ENCODE results near the gene NR6A1.

NR6A1 gene

GRCh38 chr9:124730772-124731171 is 40.3 kb downstream of the NR6A1 start:
- in situ Hi-C loops (cut with MboI; ENCODE audit: low sequenced_read_pairs), result no loop called here

DNA sequence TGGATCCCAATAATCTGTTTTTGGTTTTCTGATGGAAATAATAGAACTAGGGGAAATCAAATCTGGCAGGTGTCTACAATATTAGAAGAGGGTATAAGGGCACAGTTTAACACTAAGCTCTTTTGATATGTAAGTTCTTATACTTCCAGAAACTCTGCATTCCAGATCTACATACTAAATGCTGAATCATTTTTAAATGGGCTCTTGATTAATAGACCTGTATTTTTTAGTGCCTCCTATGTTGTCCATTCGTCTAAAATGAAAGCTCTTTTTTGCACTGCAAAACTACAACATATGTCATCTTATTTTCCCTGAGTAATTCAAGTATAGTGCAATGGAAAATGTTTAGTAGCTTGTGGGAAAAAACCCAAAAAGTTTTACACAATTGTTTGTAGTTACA is 44.2 kb downstream of the NR6A1 start:
- in situ Hi-C loops (cut with MboI; ENCODE audit: low sequenced_read_pairs), result no loop called here

DNA sequence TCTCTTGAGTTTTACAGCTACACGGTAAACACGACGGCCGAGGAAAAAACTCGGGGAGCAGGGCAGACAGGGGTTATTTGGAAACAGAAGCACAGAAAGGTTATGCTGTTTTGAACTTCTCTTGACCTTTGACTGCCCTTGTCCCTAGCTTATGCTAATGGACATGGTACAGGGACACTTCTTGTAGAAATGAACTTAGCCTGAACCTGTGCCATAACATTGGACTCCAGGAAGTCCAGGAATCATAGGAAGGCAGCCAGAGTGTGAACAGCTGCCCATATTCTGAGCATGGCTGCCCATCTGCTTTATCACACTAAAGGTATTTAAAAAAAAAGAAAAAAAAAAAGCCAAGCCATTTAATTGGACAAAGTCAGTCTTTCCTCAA is 46.1 kb downstream of the NR6A1 start:
- in situ Hi-C loops (cut with MboI; ENCODE audit: low sequenced_read_pairs), result no loop called here

GRCh38 chr9:124724415-124725067 is 46.6 kb downstream of the NR6A1 start:
- in situ Hi-C loops (cut with MboI; ENCODE audit: low sequenced_read_pairs), result no loop called here

DNA sequence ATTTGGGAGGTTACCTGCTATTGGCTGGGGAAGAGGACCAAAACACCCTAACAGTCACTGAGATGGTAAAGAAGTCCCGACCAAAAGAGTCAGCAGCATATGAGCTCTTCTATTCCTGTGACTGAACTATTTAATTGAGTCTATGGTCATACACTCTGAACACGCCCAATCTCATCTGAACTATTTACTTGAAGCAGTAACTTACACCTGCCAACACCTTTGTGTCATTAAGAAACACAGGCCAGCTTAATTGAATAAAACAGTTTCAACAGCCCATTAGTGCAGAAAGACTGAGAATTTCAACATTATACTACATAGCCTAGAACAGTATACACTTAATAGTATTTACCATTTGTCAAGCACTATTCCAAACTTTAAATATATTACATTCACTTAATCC is 47.8 kb downstream of the NR6A1 start:
- in situ Hi-C loops (cut with MboI; ENCODE audit: low sequenced_read_pairs), result no loop called here

DNA sequence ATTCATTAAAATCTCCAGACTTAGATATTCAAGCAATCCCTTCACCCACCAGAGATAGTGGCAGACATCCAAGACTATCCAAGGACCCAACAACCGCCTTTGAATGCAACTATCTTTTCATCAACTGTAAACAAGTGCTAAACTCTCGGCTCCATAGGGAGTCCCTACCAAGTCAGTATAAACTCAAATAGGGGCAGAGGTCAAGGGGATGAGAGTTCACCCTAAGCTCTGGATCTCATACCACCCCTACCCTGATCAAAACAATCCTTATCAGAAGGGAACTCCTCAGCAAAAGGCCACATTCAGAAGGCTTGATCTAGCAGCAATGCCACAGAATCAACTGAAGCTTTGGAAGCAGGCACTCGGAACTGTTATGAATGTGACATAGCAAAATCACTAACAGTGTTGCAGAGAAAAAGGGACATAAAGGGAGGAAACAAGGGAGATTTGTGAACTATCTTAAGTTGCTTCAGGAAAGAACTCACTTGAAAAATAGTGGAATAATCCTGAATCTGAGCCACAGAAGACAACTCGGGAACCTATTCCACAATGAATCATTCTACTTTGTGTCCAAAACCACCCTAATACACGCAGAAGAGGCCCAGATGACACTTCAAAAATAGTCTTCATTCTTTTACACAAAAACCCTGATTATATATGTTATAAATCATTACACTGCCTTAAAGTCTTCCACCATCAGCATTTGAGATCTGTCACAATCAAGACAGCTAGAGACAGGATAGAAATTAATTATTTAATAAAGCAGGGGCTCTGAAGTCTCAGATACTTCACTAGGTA is 49.8 kb downstream of the NR6A1 start:
- in situ Hi-C loops (cut with MboI; ENCODE audit: low sequenced_read_pairs), result no loop called here

DNA sequence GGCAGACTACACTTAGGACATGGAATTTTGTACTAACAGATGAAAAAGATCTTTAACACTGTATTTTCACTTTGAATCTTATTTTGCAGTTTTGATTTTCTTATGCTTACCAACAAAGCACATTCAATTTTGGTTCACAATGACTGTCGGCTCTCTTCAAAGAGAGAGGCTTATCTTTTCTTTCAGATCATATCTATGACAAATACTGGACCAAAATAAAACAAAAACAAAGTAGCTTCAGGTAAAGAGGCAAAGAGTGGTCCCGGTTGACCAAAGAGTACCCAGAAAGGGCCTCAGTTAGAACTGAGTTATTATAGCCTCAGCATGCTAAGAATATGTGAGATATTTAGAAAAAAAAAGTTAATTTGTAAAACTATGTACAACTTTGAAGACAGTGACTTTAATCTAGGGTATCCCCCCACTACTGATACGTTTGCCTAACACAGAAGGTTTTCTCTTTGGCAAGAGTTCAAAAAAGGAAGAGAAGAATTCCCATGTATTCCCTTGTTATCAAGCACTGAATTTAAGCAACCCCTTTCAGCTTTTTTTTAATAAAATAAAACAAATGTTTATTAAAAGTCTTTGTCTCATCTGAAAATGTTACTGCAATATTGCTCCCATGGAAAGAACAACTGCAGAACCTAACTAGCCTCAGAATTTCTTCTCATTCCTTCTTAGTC is 50.5 kb downstream of the NR6A1 start:
- in situ Hi-C loops (cut with MboI; ENCODE audit: low sequenced_read_pairs), result no loop called here

DNA sequence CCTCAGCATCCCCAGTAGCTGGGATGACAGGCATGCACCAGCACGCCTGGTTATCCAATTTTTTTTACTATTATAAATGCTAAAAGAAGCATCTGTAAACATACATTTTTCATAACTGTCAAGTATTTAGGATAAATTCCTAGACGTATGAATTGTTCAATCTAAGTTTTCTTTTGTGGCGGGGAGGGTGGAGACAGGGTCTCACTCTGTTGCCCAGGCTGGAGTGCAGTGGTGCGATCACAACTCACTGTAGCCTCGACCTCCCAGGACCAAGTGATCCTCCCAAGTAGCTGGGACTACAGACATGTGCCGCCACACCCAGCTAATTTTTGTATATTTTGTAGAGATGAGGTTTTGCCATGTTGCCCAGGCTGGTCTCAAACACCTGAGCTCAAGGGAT is 52.2 kb downstream of the NR6A1 start:
- in situ Hi-C loops (cut with MboI; ENCODE audit: low sequenced_read_pairs), result no loop called here

DNA sequence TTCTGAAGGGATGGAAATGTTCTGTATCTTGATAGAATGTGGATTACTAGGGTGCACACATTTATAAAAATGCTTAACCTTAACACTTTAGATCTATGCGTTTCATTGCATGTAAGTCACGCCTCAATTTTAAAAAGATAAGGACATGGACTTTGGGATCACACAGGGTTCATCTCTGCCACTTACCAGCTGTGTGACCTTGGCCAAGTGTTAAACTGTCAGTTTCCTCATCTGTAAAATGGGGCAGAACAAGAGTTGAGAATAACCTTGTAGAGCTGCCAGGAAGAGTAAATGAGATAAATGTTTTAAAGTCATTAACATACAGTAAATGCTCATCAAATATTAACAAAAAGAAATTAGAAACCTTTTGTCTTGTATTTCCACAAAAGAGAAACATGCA is 53.5 kb downstream of the NR6A1 start:
- in situ Hi-C loops (cut with MboI; ENCODE audit: low sequenced_read_pairs), result no loop called here

DNA sequence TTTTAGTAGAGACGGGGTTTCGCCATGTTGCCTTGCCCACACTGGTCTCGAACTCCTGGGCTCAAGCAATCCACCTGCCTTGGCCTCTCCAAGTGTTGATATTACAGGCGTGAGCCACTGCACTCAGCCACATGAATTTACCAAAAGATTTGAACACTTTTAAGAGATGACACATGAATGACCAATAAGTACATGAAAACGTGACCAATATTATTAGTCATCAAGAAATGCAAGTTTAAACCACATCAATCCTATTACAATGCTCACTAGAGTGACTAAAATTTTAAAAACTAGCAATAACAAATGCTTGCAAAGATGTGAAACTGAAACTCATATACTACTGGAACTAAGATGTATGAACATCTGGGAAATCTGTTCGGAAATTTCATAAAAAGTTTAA is 54.3 kb downstream of the NR6A1 start:
- in situ Hi-C loops (cut with MboI; ENCODE audit: low sequenced_read_pairs), result no loop called here

DNA sequence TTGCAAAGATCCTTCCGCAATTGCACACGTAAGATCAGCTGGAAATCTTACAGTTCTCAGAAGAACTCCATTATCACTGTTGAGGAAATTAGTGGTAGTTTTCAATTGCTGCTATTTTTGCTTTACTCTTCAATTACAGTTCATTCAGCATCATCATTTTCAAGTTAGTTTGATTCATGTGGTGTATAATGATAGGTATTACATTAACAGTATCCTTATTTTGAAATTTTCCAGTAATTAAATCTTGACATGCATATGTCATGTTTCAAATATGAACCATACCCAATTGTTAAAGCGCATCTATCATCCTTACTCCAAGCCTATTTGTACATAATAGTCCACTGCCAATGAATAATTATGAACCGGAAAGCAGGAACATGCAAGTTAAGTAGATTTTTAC is 60.3 kb downstream of the NR6A1 start:
- in situ Hi-C loops (cut with MboI; ENCODE audit: low sequenced_read_pairs), result no loop called here

- in situ Hi-C loops (cut with MboI; ENCODE audit: low sequenced_read_pairs), result no loop called here
Observed at GRCh38 chr9:124709292-124709690, 61.8 kb downstream of the NR6A1 start.

DNA sequence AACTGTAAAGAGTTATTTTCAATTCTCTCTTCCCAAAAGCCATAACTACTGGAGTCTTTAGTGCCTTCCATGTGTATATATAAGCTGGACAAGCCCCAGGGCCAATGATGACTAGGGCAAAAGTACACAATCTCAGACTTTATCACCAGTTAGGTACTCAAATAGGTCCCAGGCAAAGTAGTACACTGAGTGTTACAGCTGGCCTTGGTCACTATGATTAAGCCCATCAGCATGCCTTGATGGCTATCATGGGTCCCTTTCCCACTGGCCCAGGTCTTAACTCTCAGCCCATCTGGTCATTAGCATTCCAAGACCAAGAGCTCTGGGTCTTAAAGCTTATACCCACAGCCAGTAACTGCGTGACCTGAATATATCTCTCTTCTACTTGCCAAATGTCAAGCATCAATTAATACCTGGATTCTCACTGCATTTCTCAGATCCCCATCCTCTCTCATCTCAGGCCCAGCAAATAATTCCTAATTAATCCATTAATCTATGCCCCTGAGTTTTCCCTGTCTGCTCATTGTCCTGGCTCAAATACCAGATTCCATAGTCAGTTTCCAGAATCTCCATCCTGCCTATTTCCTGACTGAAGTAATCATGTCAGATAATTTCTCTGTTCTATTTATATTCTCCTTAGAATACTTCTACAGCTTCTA is 62.3 kb downstream of the NR6A1 start:
- in situ Hi-C loops (cut with MboI; ENCODE audit: low sequenced_read_pairs), result no loop called here

DNA sequence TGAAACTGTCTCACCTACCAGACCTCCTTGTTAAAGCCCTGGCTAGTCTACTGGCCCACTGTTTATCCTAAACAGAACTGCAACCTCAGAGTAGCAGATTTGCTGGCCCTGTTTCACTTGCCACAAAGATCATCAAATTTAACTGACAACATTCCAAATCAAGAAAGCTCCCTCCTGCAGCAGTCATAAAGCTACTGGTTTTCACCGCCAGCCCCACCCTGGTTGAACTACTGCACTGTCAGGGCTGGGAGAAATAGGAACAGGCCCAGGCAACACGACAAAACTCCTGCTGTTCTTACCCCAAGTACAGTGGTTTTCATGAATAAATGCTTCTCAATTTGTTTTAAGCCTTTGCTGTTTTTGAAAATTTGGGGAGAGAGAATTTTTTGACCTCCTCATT is 63.0 kb downstream of the NR6A1 start:
- in situ Hi-C loops (cut with MboI; ENCODE audit: low sequenced_read_pairs), result no loop called here

- in situ Hi-C loops (cut with MboI; ENCODE audit: low sequenced_read_pairs), result no loop called here
Observed at GRCh38 chr9:124707666-124708065, 63.4 kb downstream of the NR6A1 start.

GRCh38 chr9:124706685-124707084 is 64.4 kb downstream of the NR6A1 start:
- in situ Hi-C loops (cut with MboI; ENCODE audit: low sequenced_read_pairs), result no loop called here

DNA sequence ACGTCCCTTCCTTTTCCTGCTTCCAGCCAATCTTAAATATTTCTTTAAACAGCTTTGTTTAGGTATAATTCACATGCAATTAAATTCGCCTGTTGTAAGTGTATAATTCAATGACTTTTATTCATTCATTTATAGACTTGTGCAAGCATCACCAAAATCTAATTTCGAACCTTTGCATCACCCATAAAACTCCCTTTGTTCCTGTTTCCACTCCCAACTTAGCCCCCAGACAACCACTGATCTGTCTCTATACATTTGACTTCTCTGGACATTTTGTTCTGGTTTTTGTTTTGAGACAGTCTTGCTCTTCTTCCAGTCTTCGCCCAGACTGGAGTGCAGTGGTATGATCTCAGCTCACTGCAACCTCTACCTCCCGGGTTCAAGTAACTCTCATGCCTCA is 71.5 kb downstream of the NR6A1 start:
- in situ Hi-C loops (cut with MboI; ENCODE audit: low sequenced_read_pairs), result no loop called here

GRCh38 chr9:124698265-124698664 is 72.8 kb downstream of the NR6A1 start:
- in situ Hi-C loops (cut with MboI; ENCODE audit: low sequenced_read_pairs), result no loop called here

DNA sequence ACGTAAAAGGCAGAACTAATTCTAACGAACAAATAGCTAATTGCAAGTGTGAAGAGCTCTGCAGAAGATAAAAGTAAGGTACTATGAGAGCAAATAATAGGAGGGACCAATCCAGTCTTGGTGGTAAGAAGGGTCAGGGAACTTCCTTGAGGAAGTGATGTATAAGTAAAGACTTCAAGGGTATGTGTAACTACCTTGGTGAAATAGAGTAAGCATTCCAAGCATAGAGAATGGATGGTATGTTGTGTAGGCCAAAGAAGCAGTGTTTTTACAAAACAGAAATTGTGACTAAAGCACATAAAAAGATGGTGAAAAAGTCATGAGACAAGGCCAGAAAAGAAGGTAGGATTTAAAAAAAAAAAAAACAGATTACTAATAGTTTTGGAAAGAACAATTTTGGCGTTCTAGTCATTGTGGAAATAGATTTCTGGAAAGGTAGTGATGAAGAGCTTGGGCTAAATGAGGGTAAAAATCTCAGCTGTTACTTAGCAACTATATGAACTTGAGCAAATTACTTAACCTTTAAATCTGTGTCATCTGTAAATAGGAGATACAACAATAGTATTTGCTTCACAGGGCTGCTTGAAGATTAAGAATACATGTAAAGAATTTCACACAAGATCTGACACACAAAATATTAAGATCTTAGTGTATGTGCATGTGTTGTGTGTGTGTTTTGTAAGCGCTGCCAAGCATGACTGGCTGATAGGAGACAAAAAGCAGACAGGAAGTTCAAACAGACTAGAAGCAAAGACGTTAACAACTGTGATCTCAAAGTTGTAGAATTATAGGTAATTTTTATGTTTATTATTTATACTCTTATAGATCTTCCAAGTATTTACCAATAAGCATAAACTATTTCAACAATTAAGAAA is 73.5 kb downstream of the NR6A1 start:
- in situ Hi-C loops (cut with MboI; ENCODE audit: low sequenced_read_pairs), result no loop called here

- in situ Hi-C loops (cut with MboI; ENCODE audit: low sequenced_read_pairs), result no loop called here
Observed at GRCh38 chr9:124696101-124696500, 75.0 kb downstream of the NR6A1 start.

Measured in hTERT RPE-1 (cell line).